ENCODE data around the gene C1QTNF1.

- TF ChIP-seq MEF2A (IDR thresholded peaks at IDR 0.05; ENCODE audit: borderline replicate concordance, low read depth) = no peak
- TF ChIP-seq, protein P1, sequence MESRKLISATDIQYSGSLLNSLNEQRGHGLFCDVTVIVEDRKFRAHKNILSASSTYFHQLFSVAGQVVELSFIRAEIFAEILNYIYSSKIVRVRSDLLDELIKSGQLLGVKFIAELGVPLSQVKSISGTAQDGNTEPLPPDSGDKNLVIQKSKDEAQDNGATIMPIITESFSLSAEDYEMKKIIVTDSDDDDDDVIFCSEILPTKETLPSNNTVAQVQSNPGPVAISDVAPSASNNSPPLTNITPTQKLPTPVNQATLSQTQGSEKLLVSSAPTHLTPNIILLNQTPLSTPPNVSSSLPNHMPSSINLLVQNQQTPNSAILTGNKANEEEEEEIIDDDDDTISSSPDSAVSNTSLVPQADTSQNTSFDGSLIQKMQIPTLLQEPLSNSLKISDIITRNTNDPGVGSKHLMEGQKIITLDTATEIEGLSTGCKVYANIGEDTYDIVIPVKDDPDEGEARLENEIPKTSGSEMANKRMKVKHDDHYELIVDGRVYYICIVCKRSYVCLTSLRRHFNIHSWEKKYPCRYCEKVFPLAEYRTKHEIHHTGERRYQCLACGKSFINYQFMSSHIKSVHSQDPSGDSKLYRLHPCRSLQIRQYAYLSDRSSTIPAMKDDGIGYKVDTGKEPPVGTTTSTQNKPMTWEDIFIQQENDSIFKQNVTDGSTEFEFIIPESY (IDR thresholded peaks at IDR 0.05; ENCODE audit: borderline replicate concordance, low read depth) = no peak
- no peak for TF ChIP-seq JUND (IDR thresholded peaks at IDR 0.05)
- no peak for TF ChIP-seq EZH2phosphoT487 (IDR thresholded peaks at IDR 0.05; ENCODE audit: borderline replicate concordance, low read depth)
- no peak for TF ChIP-seq CTCF (IDR thresholded peaks at IDR 0.05)
- TF ChIP-seq, protein P2, sequence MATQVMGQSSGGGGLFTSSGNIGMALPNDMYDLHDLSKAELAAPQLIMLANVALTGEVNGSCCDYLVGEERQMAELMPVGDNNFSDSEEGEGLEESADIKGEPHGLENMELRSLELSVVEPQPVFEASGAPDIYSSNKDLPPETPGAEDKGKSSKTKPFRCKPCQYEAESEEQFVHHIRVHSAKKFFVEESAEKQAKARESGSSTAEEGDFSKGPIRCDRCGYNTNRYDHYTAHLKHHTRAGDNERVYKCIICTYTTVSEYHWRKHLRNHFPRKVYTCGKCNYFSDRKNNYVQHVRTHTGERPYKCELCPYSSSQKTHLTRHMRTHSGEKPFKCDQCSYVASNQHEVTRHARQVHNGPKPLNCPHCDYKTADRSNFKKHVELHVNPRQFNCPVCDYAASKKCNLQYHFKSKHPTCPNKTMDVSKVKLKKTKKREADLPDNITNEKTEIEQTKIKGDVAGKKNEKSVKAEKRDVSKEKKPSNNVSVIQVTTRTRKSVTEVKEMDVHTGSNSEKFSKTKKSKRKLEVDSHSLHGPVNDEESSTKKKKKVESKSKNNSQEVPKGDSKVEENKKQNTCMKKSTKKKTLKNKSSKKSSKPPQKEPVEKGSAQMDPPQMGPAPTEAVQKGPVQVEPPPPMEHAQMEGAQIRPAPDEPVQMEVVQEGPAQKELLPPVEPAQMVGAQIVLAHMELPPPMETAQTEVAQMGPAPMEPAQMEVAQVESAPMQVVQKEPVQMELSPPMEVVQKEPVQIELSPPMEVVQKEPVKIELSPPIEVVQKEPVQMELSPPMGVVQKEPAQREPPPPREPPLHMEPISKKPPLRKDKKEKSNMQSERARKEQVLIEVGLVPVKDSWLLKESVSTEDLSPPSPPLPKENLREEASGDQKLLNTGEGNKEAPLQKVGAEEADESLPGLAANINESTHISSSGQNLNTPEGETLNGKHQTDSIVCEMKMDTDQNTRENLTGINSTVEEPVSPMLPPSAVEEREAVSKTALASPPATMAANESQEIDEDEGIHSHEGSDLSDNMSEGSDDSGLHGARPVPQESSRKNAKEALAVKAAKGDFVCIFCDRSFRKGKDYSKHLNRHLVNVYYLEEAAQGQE (IDR thresholded peaks at IDR 0.05; ENCODE audit: low read depth, low read length) = no peak
- TF ChIP-seq POLR2AphosphoS5 (IDR thresholded peaks at IDR 0.05; ENCODE audit: low read depth, low read length) = no peak
- no peak for TF ChIP-seq NFIC (IDR thresholded peaks at IDR 0.05; ENCODE audit: borderline replicate concordance)
- TF ChIP-seq EP300 (IDR thresholded peaks at IDR 0.05; ENCODE audit: borderline replicate concordance in 1 of 2, low read depth in 1 of 2, low read length in 1 of 2) = no peak
- TF ChIP-seq NRF1 (IDR thresholded peaks at IDR 0.05; ENCODE audit: low read depth, low read length) = no peak
- no peak for TF ChIP-seq RFX5 (IDR thresholded peaks at IDR 0.05; ENCODE audit: low read length)
- no peak for TF ChIP-seq MAX (IDR thresholded peaks at IDR 0.05; ENCODE audit: low read depth)
Measured at GRCh38 chr17:79090443-79091225, 66.7 kb downstream of the C1QTNF1 start.

All from SK-N-SH (cell line).